ENCODE results near the gene PRKN.

PRKN gene

GRCh38 chr6:161393839-161394364 is 1333.7 kb downstream of the PRKN start:
- peak; percentile 70 to 75 for DNase-seq (ENCODE audit: low read depth in 2 of 2)

- DNase-seq (ENCODE audit: low read depth in 2 of 2), result no peak
Observed at GRCh38 chr6:161393292-161393691, 1334.3 kb downstream of the PRKN start.

GRCh38 chr6:161389756-161390155 is 1337.8 kb downstream of the PRKN start:
- no peak for DNase-seq (ENCODE audit: low read depth in 2 of 2)

- no peak for DNase-seq (ENCODE audit: low read depth in 2 of 2)
Observed at GRCh38 chr6:161383951-161384350, 1343.6 kb downstream of the PRKN start.

GRCh38 chr6:161379834-161380582 is 1347.6 kb downstream of the PRKN start:
- DNase-seq (ENCODE audit: low read depth in 2 of 2), result peak in 1 of 2 experiments; percentile 10

- no peak for DNase-seq (ENCODE audit: low read depth in 2 of 2)
Observed at GRCh38 chr6:161378115-161378514, 1349.5 kb downstream of the PRKN start.

GRCh38 chr6:161377116-161377515 is 1350.5 kb downstream of the PRKN start:
- no peak for DNase-seq (ENCODE audit: low read depth in 2 of 2)

GRCh38 chr6:161376367-161376766 is 1351.2 kb downstream of the PRKN start:
- DNase-seq (ENCODE audit: low read depth in 2 of 2), result no peak

- no peak for DNase-seq (ENCODE audit: low read depth in 2 of 2)
Observed at GRCh38 chr6:161374971-161375873, 1352.3 kb downstream of the PRKN start.

- DNase-seq (ENCODE audit: low read depth in 2 of 2), result peak in 1 of 2 experiments; percentile 27
Observed at GRCh38 chr6:161373905-161374451, 1353.6 kb downstream of the PRKN start.

- DNase-seq (ENCODE audit: low read depth in 2 of 2), result no peak
Observed at GRCh38 chr6:161372422-161372793, 1355.2 kb downstream of the PRKN start.

- DNase-seq (ENCODE audit: low read depth in 2 of 2), result peak in 1 of 2 experiments; percentile 13
Observed at GRCh38 chr6:161370880-161371279, 1356.7 kb downstream of the PRKN start.

GRCh38 chr6:161369339-161369738 is 1358.2 kb downstream of the PRKN start:
- DNase-seq (ENCODE audit: low read depth in 2 of 2), result peak; percentile 55 to 59

GRCh38 chr6:161368514-161368913 is 1359.1 kb downstream of the PRKN start:
- no peak for DNase-seq (ENCODE audit: low read depth in 2 of 2)

- DNase-seq (ENCODE audit: low read depth in 2 of 2), result no peak
Observed at GRCh38 chr6:161367472-161367871, 1360.1 kb downstream of the PRKN start.

GRCh38 chr6:161366301-161366923 is 1361.2 kb downstream of the PRKN start:
- no peak for DNase-seq (ENCODE audit: low read depth in 2 of 2)

- no peak for DNase-seq (ENCODE audit: low read depth in 2 of 2)
Observed at GRCh38 chr6:161365633-161366032, 1361.9 kb downstream of the PRKN start.

GRCh38 chr6:161363286-161363685 is 1364.3 kb downstream of the PRKN start:
- DNase-seq (ENCODE audit: low read depth in 2 of 2), result no peak

- no peak for DNase-seq (ENCODE audit: low read depth in 2 of 2)
Observed at GRCh38 chr6:161362266-161362665, 1365.3 kb downstream of the PRKN start.

GRCh38 chr6:161361529-161361928 is 1366.0 kb downstream of the PRKN start:
- no peak for DNase-seq (ENCODE audit: low read depth in 2 of 2)

GRCh38 chr6:161360520-161360919 is 1367.0 kb downstream of the PRKN start:
- no peak for DNase-seq (ENCODE audit: low read depth in 2 of 2)

GRCh38 chr6:161359618-161359945 is 1368.0 kb downstream of the PRKN start:
- DNase-seq (ENCODE audit: low read depth in 2 of 2), result no peak
